Stomach (tissue), 19 donors: ENCODE data around the gene SH3YL1. TPM values are rescaled to one million over a fixed set of nuclear protein-coding genes. Genes with fewer than 3 reads are reported as not detected.

Experiments
- DNase-seq, 2 donors: peaks; one replicate each; pipeline versions ENCODE4 v3.0.0 to v3.0.0-alpha.2; 2013 to 2019
- H3K27ac ChIP-seq, 5 donors: fragments of 200-600 bp in 4 of 5; sonication (generic) in 4 of 5; one replicate each; pipeline ENCODE4 v1.5.1; 2013 to 2019; ENCODE audit warnings: mild to moderate bottlenecking in 1 of 5, moderate library complexity in 1 of 5
- H3K27me3 ChIP-seq, 3 donors: fragments of 200-600 bp; sonication (generic); one replicate each; pipeline ENCODE4 v1.5.1; 2017 to 2019; ENCODE audit warnings: mixed run types in 1 of 3
- H3K36me3 ChIP-seq, 4 donors: fragments of 200-600 bp; sonication (generic); 1 replicate in 3 of 4; 2 replicates in 1 of 4; pipeline ENCODE4 v1.5.1; 2016 to 2019
- H3K4me1 ChIP-seq, 4 donors: fragments of 200-600 bp; sonication (generic); one replicate each; pipeline ENCODE4 v1.5.1; 2016 to 2019
- H3K4me3 ChIP-seq, 4 donors: fragments of 200-600 bp; sonication (generic) in 3 of 4; one replicate each; pipeline ENCODE4 v1.5.1; 2016 to 2019; ENCODE audit warnings: mild to moderate bottlenecking in 1 of 4
- H3K9me3 ChIP-seq, 4 donors: fragments of 200-600 bp; sonication (generic); one replicate each; pipeline ENCODE4 v1.5.1; 2016 to 2019
- EP300 ChIP-seq: sonication (generic); formaldehyde crosslinking; IDR thresholded peaks from one replicate; pipeline ENCODE4 v1.6.1; 2017; ENCODE audit warnings: antibody characterized with exemption
- POLR2A ChIP-seq, 4 donors: fragments of 450-650 bp; IDR thresholded peaks; one replicate each; pipeline ENCODE4 v1.6.1; 2016; ENCODE audit warnings: antibody characterized with exemption in 4 of 4, control low read depth in 2 of 4, mild to moderate bottlenecking in 1 of 4, moderate library complexity in 1 of 4
- POLR2AphosphoS5 ChIP-seq, 3 donors: sonication (generic); formaldehyde crosslinking; IDR thresholded peaks; one replicate each; pipeline ENCODE4 v1.6.1; 2016; ENCODE audit warnings: antibody characterized with exemption in 3 of 3
- WGBS, 5 donors: extraction: QIAGEN DNeasy Blood & Tissue Kit in 3 of 5; methylation state at CpG; one replicate each; pipeline versions ENCODE4 v1.1.5 to v1.1.7; 2013 to 2018; 5-methylcytosine and 5-hydroxymethylcytosine counted together
- intact Hi-C: fragments of 100-400 bp; cut with DNase I; formaldehyde crosslinking; loops from one replicate; pipeline ENCODE4 v1.15.1; 2023; ENCODE audit warnings: low total_unique reads
- long read RNA-seq, 10 donors: transcript quantifications; one replicate each; lab custom pipeline, GENCODE V29; 2026
- polyA plus RNA-seq, 3 donors: library from polyadenylated mRNA; stranded (reverse); fragments of 200-250 nt; gene quantifications; one replicate each; pipeline ENCODE4 v1.2.3, GENCODE V29; 2013
- total RNA-seq, 5 donors: library from RNA; depleted of rRNA; stranded (reverse); fragments of >200 nt; gene quantifications; one replicate each; pipeline versions ENCODE4 v1.1.0 to v1.2.3, GENCODE V29; 2014 to 2016
- TF ChIP-seq, protein P1 (sequence below), 7 experiments: fragments of 450-650 bp in 4 of 7; fragments of 200-600 bp in 3 of 7; sonication (generic) in 3 of 7; IDR thresholded peaks; one replicate each; pipeline ENCODE4 v1.5.1; 2016 to 2019; ENCODE audit warnings: antibody characterized with exemption in 7 of 7, control low read depth in 2 of 7, mild to moderate bottlenecking in 1 of 7
- donor health status: healthy with polysubstance abuse.
- donor health status: Bipolar disorder and iron deficiency.
- donor health status: healthy.

SH3YL1 gene
- total RNA-seq: 100 to 1,000 TPM in 3 of 5 donors, 10 to 100 TPM in 2; 45.5 to 219 (median 130) TPM
- polyA plus RNA-seq: 100 to 1,000 TPM in 2 of 3 donors, 10 to 100 TPM in 1; 95.2 to 230 (median 156) TPM
- long read RNA-seq, donor 1, partial matches to known transcripts: 0 of 1 reads
- long read RNA-seq, donor 1, other reads (novel, unspliced or antisense): 0 of 1 reads
- long read RNA-seq, donor 2, partial matches to known transcripts: 0 of 6 reads
- long read RNA-seq, donor 2, other reads (novel, unspliced or antisense): 0 of 6 reads
- long read RNA-seq, donor 3, transcript SH3YL1-205 (9 exons, 1,695 nt): major isoform, 5 of 11 reads
- long read RNA-seq, donor 3, partial matches to known transcripts: 0 of 11 reads
- long read RNA-seq, donor 3, other reads (novel, unspliced or antisense): 0 of 11 reads
- long read RNA-seq, donor 4, partial matches to known transcripts: 0 of 1 reads
- long read RNA-seq, donor 4, other reads (novel, unspliced or antisense): 0 of 1 reads
- long read RNA-seq, donor 5, transcript SH3YL1-205 (9 exons, 1,695 nt): major isoform, 5 of 173 reads
- long read RNA-seq, donor 5, partial matches to known transcripts: 136 of 173 reads
- long read RNA-seq, donor 5, other reads (novel, unspliced or antisense): 28 of 173 reads
- long read RNA-seq, donor 6: 0 reads
- long read RNA-seq, donor 7, partial matches to known transcripts: 0 of 2 reads
- long read RNA-seq, donor 7, other reads (novel, unspliced or antisense): 0 of 2 reads
- long read RNA-seq, donor 8, partial matches to known transcripts: 12 of 102 reads
- long read RNA-seq, donor 8, other reads (novel, unspliced or antisense): 82 of 102 reads
- long read RNA-seq, donor 9, transcript SH3YL1-205 (9 exons, 1,695 nt): major isoform, 6 of 11 reads
- long read RNA-seq, donor 9, partial matches to known transcripts: 0 of 11 reads
- long read RNA-seq, donor 9, other reads (novel, unspliced or antisense): 0 of 11 reads
- long read RNA-seq, donor 10, transcript SH3YL1-205 (9 exons, 1,695 nt): major isoform, 5 of 7 reads
- long read RNA-seq, donor 10, partial matches to known transcripts: 0 of 7 reads
- long read RNA-seq, donor 10, other reads (novel, unspliced or antisense): 0 of 7 reads

DNA sequence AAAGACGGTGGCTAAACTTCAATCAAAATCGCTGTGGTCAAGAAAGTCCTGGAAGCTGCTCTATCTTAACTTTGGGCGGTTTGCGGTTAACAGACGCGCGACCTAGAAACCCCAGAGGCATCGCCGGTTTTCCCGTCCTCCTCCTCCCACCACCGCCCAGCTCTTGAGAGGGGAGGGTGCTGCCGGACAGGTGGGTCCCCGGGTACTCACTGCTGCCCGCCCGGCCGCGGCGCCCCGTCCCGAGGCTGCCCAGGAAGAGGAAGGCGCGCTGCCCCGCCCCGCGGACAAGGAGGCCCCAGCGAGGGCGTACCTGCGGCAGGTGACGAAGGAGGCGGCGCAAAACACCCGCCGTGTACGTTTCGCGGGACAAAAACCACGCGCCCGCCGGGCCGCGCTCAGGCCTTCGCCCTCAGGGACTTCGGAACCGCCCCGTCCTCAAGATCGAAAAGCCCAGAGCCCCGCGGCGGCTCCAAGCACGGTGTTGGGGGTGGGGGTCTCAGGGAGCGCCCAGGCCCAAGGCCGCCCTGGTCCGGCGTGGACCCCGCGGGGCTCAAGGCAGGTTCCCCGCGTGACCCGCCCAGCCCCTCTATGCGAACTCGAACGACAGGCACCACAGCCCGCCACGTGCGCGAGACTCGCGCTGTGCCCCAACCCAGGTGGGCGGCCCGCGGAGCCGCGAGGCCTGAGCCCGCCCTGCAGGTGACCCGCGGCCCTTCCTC is at the start of gene SH3YL1:
TSS of gene SH3YL1 (minus strand) at position 259 of the 719 bp plus-strand sequence. CDS start at position 211, 48 bp downstream.
- DNase-seq: peak; percentile 87 to 91
- Histone ChIP-seq H3K9me3 (no peaks in the 10 kb centered on the region), H3K4me3 (peak within 1 kb of the TSS; percentile 61 to 93 (median 78)), H3K36me3 (peaks cover 0 to 6% (median 0%) of the 10 kb centered on the region in 4 donors), H3K4me1 (peaks cover 39 to 72% (median 65%) of the 10 kb centered on the region in 4 donors), H3K27me3 (no peaks in the 10 kb centered on the region), H3K27ac (peak within 1 kb of the TSS; percentile 92 to 97 (median 95))
- intact Hi-C loops: no loop called here
- 0 to 2% (median 0%) methylated on average over 15 to 77 of the region's 77 CpGs for WGBS, 5 donors
- TF ChIP-seq POLR2A (IDR thresholded peaks at IDR 0.05) (peak in 2 of 4 donors; percentile 8 to 79), POLR2AphosphoS5 (IDR thresholded peaks at IDR 0.05) (peak in 2 of 3 donors; percentile 77 to 79), EP300 (no peak)
- TF ChIP-seq, protein P1, sequence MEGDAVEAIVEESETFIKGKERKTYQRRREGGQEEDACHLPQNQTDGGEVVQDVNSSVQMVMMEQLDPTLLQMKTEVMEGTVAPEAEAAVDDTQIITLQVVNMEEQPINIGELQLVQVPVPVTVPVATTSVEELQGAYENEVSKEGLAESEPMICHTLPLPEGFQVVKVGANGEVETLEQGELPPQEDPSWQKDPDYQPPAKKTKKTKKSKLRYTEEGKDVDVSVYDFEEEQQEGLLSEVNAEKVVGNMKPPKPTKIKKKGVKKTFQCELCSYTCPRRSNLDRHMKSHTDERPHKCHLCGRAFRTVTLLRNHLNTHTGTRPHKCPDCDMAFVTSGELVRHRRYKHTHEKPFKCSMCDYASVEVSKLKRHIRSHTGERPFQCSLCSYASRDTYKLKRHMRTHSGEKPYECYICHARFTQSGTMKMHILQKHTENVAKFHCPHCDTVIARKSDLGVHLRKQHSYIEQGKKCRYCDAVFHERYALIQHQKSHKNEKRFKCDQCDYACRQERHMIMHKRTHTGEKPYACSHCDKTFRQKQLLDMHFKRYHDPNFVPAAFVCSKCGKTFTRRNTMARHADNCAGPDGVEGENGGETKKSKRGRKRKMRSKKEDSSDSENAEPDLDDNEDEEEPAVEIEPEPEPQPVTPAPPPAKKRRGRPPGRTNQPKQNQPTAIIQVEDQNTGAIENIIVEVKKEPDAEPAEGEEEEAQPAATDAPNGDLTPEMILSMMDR (IDR thresholded peaks at IDR 0.05): no peak

DNA sequence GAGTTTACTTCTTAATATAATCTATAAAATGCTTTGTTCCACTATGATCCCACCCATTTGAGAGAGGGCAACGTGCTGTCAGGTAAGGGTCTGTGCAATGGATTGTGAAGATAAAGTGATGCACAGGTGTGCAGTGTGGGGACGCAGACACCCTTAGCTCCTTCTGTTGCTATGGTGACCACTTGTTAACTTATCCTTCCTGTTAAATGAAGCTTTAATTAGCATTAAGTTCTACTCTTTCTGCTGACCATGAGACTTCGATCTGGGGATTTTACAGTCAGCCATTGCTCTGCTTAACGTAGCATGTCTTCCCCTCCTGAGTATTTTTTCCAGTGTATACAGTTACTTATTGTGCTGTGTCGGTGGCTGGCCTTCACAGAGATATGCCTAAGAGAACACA is 47.2 kb upstream of the SH3YL1 start:
- DNase-seq: no peak
- no peak for TF ChIP-seq POLR2AphosphoS5 (IDR thresholded peaks at IDR 0.05)
- no peak for TF ChIP-seq POLR2A (IDR thresholded peaks at IDR 0.05)
- Histone ChIP-seq H3K4me3 (no peak overlapping the region), H3K36me3 (no peaks in the 10 kb centered on the region), H3K9me3 (no peaks in the 10 kb centered on the region), H3K27ac (no peak overlapping the region), H3K27me3 (peaks cover 0 to 22% (median 5%) of the 10 kb centered on the region in 3 donors), H3K4me1 (no peaks in the 10 kb centered on the region)
- intact Hi-C loops: no loop called here
- 65 to 77% (median 74%) methylated on average over 5 of the region's 5 CpGs for WGBS, 5 donors

DNA sequence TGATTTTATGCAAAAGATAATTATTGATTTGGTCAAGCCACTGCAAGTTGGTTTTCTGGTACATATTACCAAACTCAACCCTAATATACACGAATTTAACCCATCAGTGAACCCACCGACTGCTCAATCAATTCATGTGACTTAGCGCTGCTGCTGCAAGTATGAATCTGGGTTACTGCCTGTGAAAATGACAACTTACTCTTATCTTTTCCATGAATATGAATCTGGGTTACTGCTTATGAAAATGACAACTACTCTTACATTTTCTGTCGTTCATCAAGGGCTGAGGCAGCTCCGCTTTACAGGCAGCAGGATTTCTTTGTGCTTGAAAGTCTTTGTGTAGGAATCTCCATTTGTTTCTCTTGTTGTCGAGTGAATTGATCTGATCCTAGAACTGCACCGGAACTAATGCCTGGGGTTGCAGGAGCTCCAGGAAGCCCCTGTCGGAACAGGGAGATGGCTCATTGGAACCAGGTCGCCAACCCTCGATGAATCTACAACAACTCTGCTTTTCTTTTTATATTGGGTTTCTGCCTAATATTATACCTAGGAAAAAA is 46.2 kb upstream of the SH3YL1 start:
- no peaks in the 10 kb centered on the region for H3K36me3 ChIP-seq
- no peak for DNase-seq
- TF ChIP-seq, protein P1 (IDR thresholded peaks at IDR 0.05): no peak
- TF ChIP-seq EP300 (no peak), POLR2AphosphoS5 (IDR thresholded peaks at IDR 0.05) (no peak), POLR2A (IDR thresholded peaks at IDR 0.05) (no peak)
- H3K9me3 ChIP-seq: no peaks in the 10 kb centered on the region
- intact Hi-C loops: no loop called here
- H3K27me3 ChIP-seq: peaks cover 0 to 21% (median 5%) of the 10 kb centered on the region in 3 donors
- WGBS, 5 donors: 69 to 76% (median 73%) methylated on average over 10 of the region's 10 CpGs
- H3K4me3 ChIP-seq: no peak overlapping the region
- no peak overlapping the region for H3K27ac ChIP-seq
- H3K4me1 ChIP-seq: no peaks in the 10 kb centered on the region

DNA sequence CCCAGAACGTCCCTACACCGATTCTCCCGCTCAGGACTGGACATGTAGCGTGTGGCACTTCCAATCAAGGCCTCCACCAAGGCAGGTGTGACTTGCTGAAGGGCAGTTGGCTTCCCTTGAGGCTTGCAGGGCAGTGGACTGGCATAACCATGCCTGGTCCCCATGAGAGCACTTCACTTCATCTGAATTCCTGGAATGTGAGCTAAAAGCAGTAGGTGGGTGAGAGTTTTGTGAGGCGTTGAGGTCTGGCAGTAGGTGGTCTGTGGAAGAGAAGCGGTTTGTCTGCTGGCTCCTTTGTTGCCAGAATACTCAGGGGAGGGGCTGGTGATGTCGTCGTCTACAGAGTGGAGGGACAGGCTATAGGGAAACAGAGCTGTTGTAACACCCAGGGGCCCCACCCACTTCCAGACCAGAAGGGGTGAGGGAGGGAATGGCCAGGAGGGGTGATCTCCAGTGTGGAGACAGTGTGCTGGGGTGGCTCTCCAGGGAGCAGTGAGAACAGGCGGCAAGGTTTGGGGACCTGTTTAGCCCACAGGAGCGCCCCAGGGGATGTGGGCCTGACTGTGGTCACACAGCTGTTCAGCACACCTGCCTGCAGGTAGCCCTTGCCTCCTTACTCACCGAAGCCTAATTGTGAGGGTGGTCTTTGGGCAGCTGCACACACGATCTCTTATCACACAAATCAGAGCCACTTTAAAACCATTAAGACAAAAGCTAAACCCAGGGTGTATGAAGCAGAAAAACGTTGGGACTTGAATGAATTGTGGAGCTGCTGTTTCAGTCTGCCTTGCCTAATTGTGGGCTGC is 45.5 kb upstream of the SH3YL1 start:
- TF ChIP-seq EP300 (no peak), POLR2AphosphoS5 (IDR thresholded peaks at IDR 0.05) (no peak), POLR2A (IDR thresholded peaks at IDR 0.05) (no peak)
- TF ChIP-seq, protein P1 (IDR thresholded peaks at IDR 0.05): no peak
- 53 to 56% (median 56%) methylated on average over 13 of the region's 13 CpGs for WGBS, 5 donors

More for the DNA sequence above, 45.5 kb upstream of the SH3YL1 start:
- Histone ChIP-seq H3K4me1 (no peaks in the 10 kb centered on the region), H3K27ac (no peak overlapping the region), H3K36me3 (no peaks in the 10 kb centered on the region), H3K4me3 (no peak overlapping the region), H3K9me3 (no peaks in the 10 kb centered on the region), H3K27me3 (peaks cover 0 to 14% (median under 1%) of the 10 kb centered on the region in 3 donors)
- no peak for DNase-seq
- intact Hi-C loops: no loop called here
